GM18873 (cell line): ENCODE results near the gene USF2.
"Not testable (repeated sequence)": the region's sequence is repeated elsewhere in the genome, so short reads cannot be mapped to it uniquely, and the experiment has no call there.

ENCODE experiments used
- ATAC-seq: cut with Tn5 transposase; IDR thresholded peaks from one replicate; pipeline ENCODE4 v1.9.1; 2021; ENCODE audit warnings: mild to moderate bottlenecking, moderate library complexity, moderate number of reproducible peaks; ENCODE audit not compliant: unreplicated experiment, low FRiP score

The USF2 gene

DNA sequence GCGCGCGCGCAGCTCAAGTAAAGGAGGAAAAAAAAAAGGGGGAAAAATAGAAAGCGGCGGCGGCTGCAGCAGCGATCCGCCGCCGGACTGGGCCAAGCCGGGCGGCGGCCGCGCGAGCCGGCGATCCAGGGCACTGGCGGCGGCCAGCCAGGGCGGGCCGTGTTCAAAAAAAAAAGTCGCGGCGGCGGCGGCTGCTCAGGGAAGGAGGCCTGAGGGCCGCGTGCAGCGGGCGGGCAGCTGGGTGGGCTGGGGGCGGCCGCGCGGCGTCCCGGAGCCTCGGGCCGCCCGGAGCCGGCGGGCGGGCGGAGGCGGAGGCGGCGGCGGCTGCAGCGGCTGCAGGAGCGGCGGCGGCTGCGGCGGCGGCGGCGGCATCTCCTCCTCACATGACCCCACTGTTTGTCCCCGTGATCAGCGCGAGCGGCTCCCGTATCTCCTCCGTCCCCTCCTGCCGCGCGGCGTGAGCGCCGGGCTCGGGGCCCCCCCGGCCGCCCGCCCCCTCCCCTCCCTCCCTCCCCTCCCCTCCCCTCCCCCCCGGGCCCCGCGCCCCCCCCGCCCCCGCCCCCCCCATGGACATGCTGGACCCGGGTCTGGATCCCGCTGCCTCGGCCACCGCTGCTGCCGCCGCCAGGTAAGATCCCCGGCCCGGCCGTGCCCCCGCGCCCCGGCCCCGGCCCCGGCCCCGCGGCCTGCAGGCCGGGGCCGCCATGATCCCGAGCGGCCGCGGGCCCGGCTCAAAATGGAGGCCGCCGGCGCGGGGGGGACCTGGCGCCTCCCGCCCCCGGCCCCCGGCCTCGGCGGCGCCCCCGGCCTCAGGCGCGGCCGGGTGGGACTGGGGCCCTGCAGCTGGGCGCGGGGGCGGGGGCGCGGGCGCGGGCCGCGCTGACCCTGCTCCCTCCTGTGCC, at the start of gene USF2:
Gene USF2, plus strand, starts transcription at position 427 of the 902 bp plus-strand sequence. Its CDS starts 140 bp downstream, at position 567.
- no peak for ATAC-seq

- no peak for ATAC-seq
Observed at GRCh38 chr19:35219008-35219407, 49.8 kb upstream of the USF2 start.

GRCh38 chr19:35220315-35220921, 48.3 kb upstream of the USF2 start:
- no peak for ATAC-seq

DNA sequence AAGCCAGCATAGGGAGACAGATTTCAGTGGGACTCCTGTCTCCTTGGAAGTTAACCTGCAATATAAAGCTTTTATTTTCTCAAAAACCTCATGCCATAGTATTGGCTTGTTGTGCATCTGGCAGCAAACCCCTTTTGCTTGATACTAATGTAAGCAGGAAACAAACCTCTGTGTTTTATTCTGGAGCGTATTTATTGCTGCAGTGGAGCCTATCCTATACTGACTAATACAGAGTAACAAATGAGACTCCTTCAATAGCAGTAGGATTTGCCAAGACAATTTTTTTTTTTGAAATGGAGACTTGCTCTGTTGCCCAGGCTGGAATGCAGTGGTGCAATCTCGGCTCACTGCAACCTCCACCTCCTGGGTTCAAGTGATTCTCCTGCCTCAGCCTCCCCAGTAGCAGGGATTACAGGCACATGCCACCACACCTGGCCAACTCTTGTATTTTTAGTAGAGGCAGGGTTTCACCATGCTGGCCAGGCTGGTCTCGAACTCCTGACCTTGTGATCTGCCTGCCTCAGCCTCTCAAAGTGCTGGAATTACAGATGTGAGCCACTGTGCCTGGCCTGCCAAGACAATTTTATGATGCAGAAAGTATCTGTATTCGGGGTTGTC, 47.7 kb upstream of the USF2 start:
- not testable (repeated sequence) for ATAC-seq

DNA sequence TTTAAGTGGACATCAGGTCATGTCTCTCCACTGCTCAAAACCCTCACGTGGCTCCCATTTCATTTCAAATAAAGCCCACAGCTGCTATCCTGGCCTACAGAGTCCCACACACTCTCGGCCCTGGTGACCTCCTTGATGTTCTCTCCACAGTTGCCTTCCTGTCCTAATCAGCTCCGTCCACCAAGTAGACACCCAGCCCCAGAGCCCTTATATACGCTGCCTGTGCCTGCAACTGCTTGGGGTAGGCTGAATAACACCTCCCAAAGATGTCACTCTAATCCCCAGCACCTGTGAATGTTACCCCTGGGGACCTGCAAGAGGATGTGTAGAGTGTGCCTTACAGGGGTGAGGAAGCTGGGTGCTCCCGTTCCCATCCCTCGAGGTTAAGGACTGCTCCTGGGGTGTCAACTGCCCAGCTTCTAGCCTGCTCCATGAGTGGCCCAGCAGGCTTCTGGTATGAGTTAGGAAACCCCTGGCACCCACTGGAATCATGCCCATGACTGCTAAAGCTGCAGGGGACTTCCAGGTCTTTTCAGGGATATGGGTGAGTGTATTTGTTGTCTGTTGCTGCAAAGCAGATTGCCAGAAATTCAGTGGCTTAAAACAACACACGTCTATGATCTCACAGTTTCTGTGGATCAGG, 46.3 kb upstream of the USF2 start:
- no peak for ATAC-seq

- ATAC-seq: no peak
Observed at GRCh38 chr19:35223084-35223790, 45.5 kb upstream of the USF2 start.

GRCh38 chr19:35223862-35224505, 44.8 kb upstream of the USF2 start:
- no peak for ATAC-seq

GRCh38 chr19:35224681-35225571, 43.8 kb upstream of the USF2 start:
- no peak for ATAC-seq

GRCh38 chr19:35225951-35226350, 42.8 kb upstream of the USF2 start:
- no peak for ATAC-seq

DNA sequence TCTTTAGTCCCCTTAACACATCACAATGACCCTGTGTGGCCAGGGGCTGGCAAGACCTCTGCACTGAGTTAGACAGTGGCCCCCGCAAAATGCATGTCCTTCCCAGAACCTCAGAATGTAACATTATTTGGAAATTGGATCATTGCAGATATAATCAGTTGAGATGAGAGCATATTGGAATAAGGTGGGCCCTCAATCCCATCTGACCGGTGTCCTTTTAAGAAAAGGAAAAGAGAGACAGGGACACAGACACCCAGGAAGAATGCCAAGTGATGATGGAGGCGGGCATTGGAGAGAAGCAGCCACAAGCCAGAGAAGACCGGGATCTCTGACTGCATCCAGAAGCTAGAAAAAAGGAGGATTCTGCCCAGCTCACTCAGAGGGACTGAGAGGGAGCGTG, 42.0 kb upstream of the USF2 start:
- ATAC-seq: no peak

- ATAC-seq: no peak
Observed at GRCh38 chr19:35228177-35228930, 40.4 kb upstream of the USF2 start, which contains the start of gene FAM187B. Gene FAM187B, minus strand, starts transcription at chr19:35228739. Its CDS starts 59 bp downstream, at chr19:35228680.

- ATAC-seq: no peak
Observed at GRCh38 chr19:35229601-35230000, 39.2 kb upstream of the USF2 start.

DNA sequence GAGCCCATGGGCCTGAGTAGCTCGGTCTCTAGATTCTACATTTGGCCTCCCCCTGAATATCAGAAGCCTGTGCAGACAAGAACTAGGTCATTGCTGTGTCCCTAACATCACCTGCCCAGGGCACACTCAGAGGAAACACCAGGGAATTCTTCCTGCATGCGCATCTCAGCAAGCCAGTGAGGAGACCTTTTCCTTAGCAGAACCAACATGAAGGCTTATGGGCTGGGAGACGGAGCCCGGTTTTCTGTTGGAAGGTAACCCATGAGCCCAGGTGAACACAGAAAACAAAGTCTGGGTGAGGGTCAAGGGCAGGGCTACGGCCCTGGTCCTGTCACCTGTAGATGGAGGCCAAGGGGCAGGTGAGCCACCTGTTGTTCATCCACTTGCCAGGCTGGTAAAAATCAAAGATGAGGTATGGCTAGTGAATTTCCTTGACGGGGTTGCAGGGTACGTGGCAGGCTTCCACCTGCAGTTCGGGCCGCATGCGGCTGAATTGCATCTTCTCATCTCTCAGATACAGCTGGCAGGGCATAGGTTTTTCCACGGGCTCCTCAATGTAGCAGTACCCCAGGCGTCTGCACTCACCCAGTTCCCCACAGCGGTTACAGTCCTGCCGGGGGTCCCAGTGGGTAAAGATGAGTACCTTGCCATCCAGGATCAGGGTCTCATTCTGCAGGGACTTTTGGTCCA, 36.7 kb upstream of the USF2 start:
- ATAC-seq: no peak

GRCh38 chr19:35232912-35233311, 35.9 kb upstream of the USF2 start:
- ATAC-seq: no peak

- ATAC-seq: no peak
Observed at GRCh38 chr19:35236638-35237400, 31.9 kb upstream of the USF2 start.

DNA sequence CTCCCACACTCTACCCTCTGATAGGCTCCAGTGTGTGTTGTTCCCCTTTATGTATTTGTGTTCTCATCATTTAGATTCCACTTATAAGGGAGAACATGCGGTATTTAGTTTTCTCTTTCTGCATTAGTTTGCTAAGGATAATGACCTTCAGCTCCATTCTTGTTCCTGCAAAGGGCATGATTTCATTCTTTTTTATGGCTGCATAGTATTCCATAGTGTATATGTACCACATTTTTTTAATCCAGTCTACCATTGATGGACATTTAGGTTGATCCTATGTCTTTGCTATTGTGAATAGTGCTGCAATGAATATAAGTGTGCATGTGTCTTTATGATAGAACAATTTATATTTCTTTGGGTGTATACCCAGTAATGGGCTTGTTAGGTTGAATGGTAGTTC, 29.2 kb upstream of the USF2 start:
- not testable (repeated sequence) for ATAC-seq

GRCh38 chr19:35240327-35240726, 28.4 kb upstream of the USF2 start:
- no peak for ATAC-seq
